ENCODE results near the gene BTF3. TPM values are rescaled to one million over a fixed set of nuclear protein-coding genes. Genes with fewer than 3 reads are reported as not detected.

The BTF3 gene
- total and polyA plus RNA-seq, 2 of the 13 experiments (the other 11 are each of a cell fraction or from before 2014, with no cell fraction given): 557 to 698 TPM

DNA sequence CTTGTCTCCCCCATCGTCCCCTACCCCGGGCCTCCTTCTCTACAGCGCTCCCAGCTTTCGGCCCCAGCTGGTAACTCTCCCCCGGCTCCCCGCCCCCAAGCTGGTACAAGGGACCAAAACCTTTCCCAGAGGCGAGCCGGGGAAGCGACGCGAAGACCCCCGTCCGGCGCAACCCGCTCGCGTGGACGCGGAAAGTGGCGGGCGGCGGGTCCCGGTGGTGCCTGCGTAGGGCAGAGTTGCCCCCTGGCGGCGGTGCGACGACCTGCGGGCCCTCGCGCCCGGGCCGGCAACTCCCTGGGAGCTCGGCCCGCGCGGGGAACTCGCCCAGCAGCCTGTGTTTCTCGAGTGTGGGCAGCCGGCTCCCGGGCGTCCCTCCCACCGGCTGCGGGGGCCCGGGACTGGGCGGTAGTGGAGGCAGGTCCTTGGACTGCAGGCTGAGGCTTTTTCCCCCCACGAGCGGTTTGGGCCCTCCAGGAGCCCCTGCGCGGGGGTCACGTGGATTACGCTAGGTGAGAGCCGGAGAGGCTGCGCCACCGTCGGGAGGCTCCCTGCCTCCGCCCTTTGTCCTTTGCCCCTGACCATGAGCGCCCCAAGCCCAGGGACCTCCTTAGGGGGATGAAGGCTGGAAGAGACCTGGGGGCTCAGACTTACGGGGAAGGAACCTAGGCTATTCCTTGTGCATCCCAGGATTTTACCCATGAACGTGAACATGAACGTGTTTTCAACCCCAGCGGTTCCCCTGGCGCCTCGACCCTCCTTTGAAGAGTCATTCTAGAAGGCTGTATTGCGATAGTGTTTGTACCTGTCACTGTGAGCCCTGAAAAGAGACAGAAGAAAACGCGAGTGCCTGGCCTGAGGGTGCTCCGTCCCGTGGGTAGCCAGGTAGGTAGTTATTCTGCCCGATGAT lies 46.8 kb upstream of the BTF3 start (continued):
- TF ChIP-seq YY1 (IDR thresholded peaks at IDR 0.05; ENCODE audit: insufficient read depth, insufficient replicate concordance, low read depth, low read length): no peak
- TF ChIP-seq, protein P1, sequence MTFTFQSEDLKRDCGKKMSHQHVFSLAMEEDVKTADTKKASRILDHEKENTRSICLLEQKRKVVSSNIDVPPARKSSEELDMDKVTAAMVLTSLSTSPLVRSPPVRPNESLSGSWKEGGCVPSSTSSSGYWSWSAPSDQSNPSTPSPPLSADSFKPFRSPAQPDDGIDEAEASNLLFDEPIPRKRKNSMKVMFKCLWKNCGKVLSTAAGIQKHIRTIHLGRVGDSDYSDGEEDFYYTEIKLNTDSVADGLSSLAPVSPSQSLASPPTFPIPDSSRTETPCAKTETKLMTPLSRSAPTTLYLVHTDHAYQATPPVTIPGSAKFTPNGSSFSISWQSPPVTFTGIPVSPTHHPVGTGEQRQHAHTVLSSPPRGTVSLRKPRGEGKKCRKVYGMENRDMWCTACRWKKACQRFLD (CRISPR knock-in tag; IDR thresholded peaks at IDR 0.05; ENCODE audit: borderline replicate concordance): no peak
- TF ChIP-seq, protein P2, sequence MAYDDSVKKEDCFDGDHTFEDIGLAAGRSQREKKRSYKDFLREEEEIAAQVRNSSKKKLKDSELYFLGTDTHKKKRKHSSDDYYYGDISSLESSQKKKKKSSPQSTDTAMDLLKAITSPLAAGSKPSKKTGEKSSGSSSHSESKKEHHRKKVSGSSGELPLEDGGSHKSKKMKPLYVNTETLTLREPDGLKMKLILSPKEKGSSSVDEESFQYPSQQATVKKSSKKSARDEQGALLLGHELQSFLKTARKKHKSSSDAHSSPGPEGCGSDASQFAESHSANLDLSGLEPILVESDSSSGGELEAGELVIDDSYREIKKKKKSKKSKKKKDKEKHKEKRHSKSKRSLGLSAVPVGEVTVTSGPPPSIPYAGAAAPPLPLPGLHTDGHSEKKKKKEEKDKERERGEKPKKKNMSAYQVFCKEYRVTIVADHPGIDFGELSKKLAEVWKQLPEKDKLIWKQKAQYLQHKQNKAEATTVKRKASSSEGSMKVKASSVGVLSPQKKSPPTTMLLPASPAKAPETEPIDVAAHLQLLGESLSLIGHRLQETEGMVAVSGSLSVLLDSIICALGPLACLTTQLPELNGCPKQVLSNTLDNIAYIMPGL (CRISPR knock-in tag; IDR thresholded peaks at IDR 0.05; ENCODE audit: borderline replicate concordance in 1 of 2, low read depth in 1 of 2): peak in 1 of 2 experiments; percentile 53; a peak in 1 of 4 replicates
- no peak for TF ChIP-seq ZNF83 (CRISPR knock-in tag; IDR thresholded peaks at IDR 0.05; ENCODE audit: borderline replicate concordance)
- no peak for TF ChIP-seq CHD2 (IDR thresholded peaks at IDR 0.05; ENCODE audit: low read depth, low read length)
- TF ChIP-seq RXRA (CRISPR knock-in tag; IDR thresholded peaks at IDR 0.05): no peak
- no peak for TF ChIP-seq MXI1 (IDR thresholded peaks at IDR 0.05; ENCODE audit: borderline replicate concordance, low read depth, low read length)
- TF ChIP-seq SOX5 (CRISPR knock-in tag; IDR thresholded peaks at IDR 0.05; ENCODE audit: borderline replicate concordance): no peak
- 0 out of 2 replicates have a peak, but pooled peaks have one; percentile 23 for TF ChIP-seq KDM5B (CRISPR knock-in tag; IDR thresholded peaks at IDR 0.05; ENCODE audit: borderline replicate concordance)
- TF ChIP-seq, protein P3, sequence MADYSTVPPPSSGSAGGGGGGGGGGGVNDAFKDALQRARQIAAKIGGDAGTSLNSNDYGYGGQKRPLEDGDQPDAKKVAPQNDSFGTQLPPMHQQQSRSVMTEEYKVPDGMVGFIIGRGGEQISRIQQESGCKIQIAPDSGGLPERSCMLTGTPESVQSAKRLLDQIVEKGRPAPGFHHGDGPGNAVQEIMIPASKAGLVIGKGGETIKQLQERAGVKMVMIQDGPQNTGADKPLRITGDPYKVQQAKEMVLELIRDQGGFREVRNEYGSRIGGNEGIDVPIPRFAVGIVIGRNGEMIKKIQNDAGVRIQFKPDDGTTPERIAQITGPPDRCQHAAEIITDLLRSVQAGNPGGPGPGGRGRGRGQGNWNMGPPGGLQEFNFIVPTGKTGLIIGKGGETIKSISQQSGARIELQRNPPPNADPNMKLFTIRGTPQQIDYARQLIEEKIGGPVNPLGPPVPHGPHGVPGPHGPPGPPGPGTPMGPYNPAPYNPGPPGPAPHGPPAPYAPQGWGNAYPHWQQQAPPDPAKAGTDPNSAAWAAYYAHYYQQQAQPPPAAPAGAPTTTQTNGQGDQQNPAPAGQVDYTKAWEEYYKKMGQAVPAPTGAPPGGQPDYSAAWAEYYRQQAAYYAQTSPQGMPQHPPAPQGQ (CRISPR knock-in tag; IDR thresholded peaks at IDR 0.05; ENCODE audit: borderline replicate concordance): no peak
- TF ChIP-seq, protein P4, sequence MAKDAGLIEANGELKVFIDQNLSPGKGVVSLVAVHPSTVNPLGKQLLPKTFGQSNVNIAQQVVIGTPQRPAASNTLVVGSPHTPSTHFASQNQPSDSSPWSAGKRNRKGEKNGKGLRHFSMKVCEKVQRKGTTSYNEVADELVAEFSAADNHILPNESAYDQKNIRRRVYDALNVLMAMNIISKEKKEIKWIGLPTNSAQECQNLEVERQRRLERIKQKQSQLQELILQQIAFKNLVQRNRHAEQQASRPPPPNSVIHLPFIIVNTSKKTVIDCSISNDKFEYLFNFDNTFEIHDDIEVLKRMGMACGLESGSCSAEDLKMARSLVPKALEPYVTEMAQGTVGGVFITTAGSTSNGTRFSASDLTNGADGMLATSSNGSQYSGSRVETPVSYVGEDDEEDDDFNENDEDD (CRISPR knock-in tag; IDR thresholded peaks at IDR 0.05; ENCODE audit: borderline replicate concordance): no peak
- TF ChIP-seq ZBTB7B (CRISPR knock-in tag; IDR thresholded peaks at IDR 0.05): no peak
- TF ChIP-seq, protein P5, sequence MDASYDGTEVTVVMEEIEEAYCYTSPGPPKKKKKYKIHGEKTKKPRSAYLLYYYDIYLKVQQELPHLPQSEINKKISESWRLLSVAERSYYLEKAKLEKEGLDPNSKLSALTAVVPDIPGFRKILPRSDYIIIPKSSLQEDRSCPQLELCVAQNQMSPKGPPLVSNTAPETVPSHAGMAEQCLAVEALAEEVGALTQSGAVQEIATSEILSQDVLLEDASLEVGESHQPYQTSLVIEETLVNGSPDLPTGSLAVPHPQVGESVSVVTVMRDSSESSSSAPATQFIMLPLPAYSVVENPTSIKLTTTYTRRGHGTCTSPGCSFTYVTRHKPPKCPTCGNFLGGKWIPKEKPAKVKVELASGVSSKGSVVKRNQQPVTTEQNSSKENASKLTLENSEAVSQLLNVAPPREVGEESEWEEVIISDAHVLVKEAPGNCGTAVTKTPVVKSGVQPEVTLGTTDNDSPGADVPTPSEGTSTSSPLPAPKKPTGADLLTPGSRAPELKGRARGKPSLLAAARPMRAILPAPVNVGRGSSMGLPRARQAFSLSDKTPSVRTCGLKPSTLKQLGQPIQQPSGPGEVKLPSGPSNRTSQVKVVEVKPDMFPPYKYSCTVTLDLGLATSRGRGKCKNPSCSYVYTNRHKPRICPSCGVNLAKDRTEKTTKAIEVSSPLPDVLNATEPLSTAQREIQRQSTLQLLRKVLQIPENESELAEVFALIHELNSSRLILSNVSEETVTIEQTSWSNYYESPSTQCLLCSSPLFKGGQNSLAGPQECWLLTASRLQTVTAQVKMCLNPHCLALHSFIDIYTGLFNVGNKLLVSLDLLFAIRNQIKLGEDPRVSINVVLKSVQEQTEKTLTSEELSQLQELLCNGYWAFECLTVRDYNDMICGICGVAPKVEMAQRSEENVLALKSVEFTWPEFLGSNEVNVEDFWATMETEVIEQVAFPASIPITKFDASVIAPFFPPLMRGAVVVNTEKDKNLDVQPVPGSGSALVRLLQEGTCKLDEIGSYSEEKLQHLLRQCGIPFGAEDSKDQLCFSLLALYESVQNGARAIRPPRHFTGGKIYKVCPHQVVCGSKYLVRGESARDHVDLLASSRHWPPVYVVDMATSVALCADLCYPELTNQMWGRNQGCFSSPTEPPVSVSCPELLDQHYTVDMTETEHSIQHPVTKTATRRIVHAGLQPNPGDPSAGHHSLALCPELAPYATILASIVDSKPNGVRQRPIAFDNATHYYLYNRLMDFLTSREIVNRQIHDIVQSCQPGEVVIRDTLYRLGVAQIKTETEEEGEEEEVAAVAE (CRISPR knock-in tag; IDR thresholded peaks at IDR 0.05; ENCODE audit: borderline replicate concordance): no peak
- TF ChIP-seq SYNCRIP (IDR thresholded peaks at IDR 0.05; ENCODE audit: insufficient read depth, low read depth, low read length): no peak
- TF ChIP-seq KMT2A (CRISPR knock-in tag; IDR thresholded peaks at IDR 0.05): no peak
- 0 out of 2 replicates have a peak, but pooled peaks have one; percentile 27 for TF ChIP-seq NKX3-1 (CRISPR knock-in tag; IDR thresholded peaks at IDR 0.05)
- 0 out of 2 replicates have a peak, but pooled peaks have one; percentile 36 for TF ChIP-seq ZNF225 (CRISPR knock-in tag; IDR thresholded peaks at IDR 0.05)
